ENCODE results near the gene FASN. TPM values are rescaled to one million over a fixed set of nuclear protein-coding genes. Genes with fewer than 3 reads are reported as not detected.

The FASN gene
- total RNA-seq, 2 donors from 2014 or later = 220 to 646 TPM

GRCh38 chr17:82118815-82119380, 20.9 kb upstream of the FASN start:
- ATAC-seq (no peak), DNase-seq (no peak)
- intact Hi-C loops (cut with DNase I) = no loop called here

GRCh38 chr17:82118168-82118814, 20.3 kb upstream of the FASN start:
- intact Hi-C loops (cut with DNase I) = no loop called here
- no peak for ATAC-seq
- DNase-seq = no peak

GRCh38 chr17:82117139-82118090, 19.4 kb upstream of the FASN start:
- DNase-seq (no peak), ATAC-seq (no peak)
- intact Hi-C loops (cut with DNase I) = no loop called here

GRCh38 chr17:82116246-82116645, 18.2 kb upstream of the FASN start:
- intact Hi-C loops (cut with DNase I) = no loop called here
- DNase-seq (no peak), ATAC-seq (no peak)

GRCh38 chr17:82114872-82115271, 16.8 kb upstream of the FASN start:
- ATAC-seq (no peak), DNase-seq (no peak)
- intact Hi-C loops (cut with DNase I) = no loop called here

GRCh38 chr17:82114447-82114846, 16.4 kb upstream of the FASN start:
- intact Hi-C loops (cut with DNase I) = no loop called here
- DNase-seq = no peak
- ATAC-seq = no peak

GRCh38 chr17:82113941-82114340, 15.9 kb upstream of the FASN start:
- ATAC-seq = no peak
- intact Hi-C loops (cut with DNase I) = no loop called here
- no peak for DNase-seq

- DNase-seq = no peak
- intact Hi-C loops (cut with DNase I) = no loop called here
- no peak for ATAC-seq
Measured at GRCh38 chr17:82113422-82113821, 15.4 kb upstream of the FASN start.

GRCh38 chr17:82112914-82113311, 14.9 kb upstream of the FASN start:
- intact Hi-C loops (cut with DNase I) = no loop called here
- ATAC-seq (peak in 1 of 2 donors; percentile 32), DNase-seq (no peak)

GRCh38 chr17:82112181-82112913, 14.3 kb upstream of the FASN start:
- ATAC-seq (no peak), DNase-seq (no peak)
- intact Hi-C loops (cut with DNase I) = no loop called here

GRCh38 chr17:82110298-82110697, 12.3 kb upstream of the FASN start:
- ATAC-seq = no peak
- DNase-seq = no peak
- intact Hi-C loops (cut with DNase I) = no loop called here

- intact Hi-C loops (cut with DNase I) = no loop called here
- no peak for ATAC-seq
- no peak for DNase-seq
Measured at GRCh38 chr17:82108961-82109475, 11.0 kb upstream of the FASN start.

GRCh38 chr17:82108496-82108945, 10.5 kb upstream of the FASN start:
- DNase-seq = no peak
- intact Hi-C loops (cut with DNase I) = no loop called here
- ATAC-seq = no peak

GRCh38 chr17:82108038-82108437, 10.0 kb upstream of the FASN start:
- no peak for ATAC-seq
- DNase-seq = no peak
- intact Hi-C loops (cut with DNase I) = no loop called here

- intact Hi-C loops (cut with DNase I) = no loop called here
- ATAC-seq = no peak
- no peak for DNase-seq
Measured at GRCh38 chr17:82107341-82107860, 9.4 kb upstream of the FASN start.

- intact Hi-C loops (cut with DNase I) = no loop called here
- DNase-seq = no peak
- ATAC-seq = peak; percentile 1 to 42
Measured at GRCh38 chr17:82106688-82107305, 8.8 kb upstream of the FASN start.

GRCh38 chr17:82105882-82106687, 8.0 kb upstream of the FASN start:
- no peak for DNase-seq
- intact Hi-C loops (cut with DNase I) = no loop called here
- ATAC-seq = peak; percentile 16 to 52

GRCh38 chr17:82105417-82105881, 7.4 kb upstream of the FASN start:
- no peak for DNase-seq

More at GRCh38 chr17:82105417-82105881, 7.4 kb upstream of the FASN start:
- ATAC-seq = no peak
- intact Hi-C loops (cut with DNase I) = no loop called here
